Measurements from ENCODE around the gene GNG7. TPM values are rescaled to one million over a fixed set of nuclear protein-coding genes. Genes with fewer than 3 reads are reported as not detected.

The GNG7 gene
- polyA plus RNA-seq, 1 donor (not counting 4 experiments of a cell fraction or from before 2014, with no cell fraction given): 0.01 TPM

DNA sequence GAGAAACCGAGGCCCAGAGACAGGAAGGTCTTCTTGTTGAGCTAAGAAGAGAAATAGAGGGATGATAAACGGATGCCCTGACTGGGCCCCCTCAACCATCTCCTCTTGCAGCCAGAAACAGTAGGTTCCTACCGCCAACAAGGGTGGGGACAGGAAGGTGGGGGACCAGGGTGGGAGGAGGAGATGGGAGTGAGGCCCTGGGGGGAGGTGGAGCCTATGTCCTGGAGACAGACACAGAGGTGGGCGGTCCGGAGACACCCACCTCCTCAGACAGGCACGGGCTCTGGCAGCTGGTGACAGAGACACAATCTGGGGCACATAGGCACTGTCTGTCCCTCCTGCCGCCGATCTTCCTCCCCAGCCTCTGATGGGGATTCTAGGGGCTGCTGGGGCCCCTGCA lies 209.6 kb downstream of the GNG7 start:
- Histone ChIP-seq H3K79me2 (ENCODE audit: control insufficient read depth, insufficient read depth, low read length) (no peaks in the 10 kb centered on the region), H4K20me1 (ENCODE audit: control insufficient read depth, extremely low read depth, insufficient read depth, low read length) (peaks cover 7% of the 10 kb centered on the region), H3K27me3 (ENCODE audit: control insufficient read depth, extremely low read depth, insufficient read depth, low read length) (peaks cover 16% of the 10 kb centered on the region), H3K4me1 (ENCODE audit: control insufficient read depth, extremely low read depth, insufficient read depth, low read length) (peaks cover 45% of the 10 kb centered on the region), H3K27ac (ENCODE audit: control insufficient read depth, insufficient read depth, low read length) (no peak overlapping the region), H3K4me2 (ENCODE audit: control insufficient read depth, extremely low read depth, insufficient read depth, low read depth, low read length) (no peak overlapping the region), H3K4me3 (ENCODE audit: control insufficient read depth in 2 of 3, extremely low read depth in 1 of 3, insufficient read depth in 2 of 3, low read depth in 1 of 3, low read length in 3 of 3) (no peak overlapping the region), H2AFZ (ENCODE audit: control insufficient read depth, low read length) (no peak overlapping the region), H3K9ac (ENCODE audit: control insufficient read depth, extremely low read depth, insufficient read depth, low read length) (no peak overlapping the region), H3K9me3 (ENCODE audit: control insufficient read depth, low read depth, low read length) (no peaks in the 10 kb centered on the region), H3K9me1 (ENCODE audit: control insufficient read depth, extremely low read depth, insufficient read depth, low read length) (no peaks in the 10 kb centered on the region), H3K36me3 (ENCODE audit: control insufficient read depth in 2 of 2, extremely low read depth in 1 of 2, insufficient read depth in 2 of 2, low read length in 2 of 2) (no peaks in the 10 kb centered on the region)
- TF ChIP-seq EZH2 (IDR thresholded peaks at IDR 0.05; ENCODE audit: low read length) (no peak), CTCF (optimal IDR thresholded peaks at IDR 0.05 in 1 of 3, IDR thresholded peaks at IDR 0.05 in 1 of 3, conservative IDR thresholded peaks at IDR 0.05 in 1 of 3; ENCODE audit: extremely low read depth in 1 of 3, insufficient read depth in 2 of 3, low read length in 3 of 3) (no peak)
- no peak for FAIRE-seq
- DNase-seq (ENCODE audit: low read depth, low spot score): no peak
- dilution Hi-C loops (cut with MboI; ENCODE audit: extremely low pct_ligation_motif_present, low sequenced_read_pairs): no loop called here

DNA sequence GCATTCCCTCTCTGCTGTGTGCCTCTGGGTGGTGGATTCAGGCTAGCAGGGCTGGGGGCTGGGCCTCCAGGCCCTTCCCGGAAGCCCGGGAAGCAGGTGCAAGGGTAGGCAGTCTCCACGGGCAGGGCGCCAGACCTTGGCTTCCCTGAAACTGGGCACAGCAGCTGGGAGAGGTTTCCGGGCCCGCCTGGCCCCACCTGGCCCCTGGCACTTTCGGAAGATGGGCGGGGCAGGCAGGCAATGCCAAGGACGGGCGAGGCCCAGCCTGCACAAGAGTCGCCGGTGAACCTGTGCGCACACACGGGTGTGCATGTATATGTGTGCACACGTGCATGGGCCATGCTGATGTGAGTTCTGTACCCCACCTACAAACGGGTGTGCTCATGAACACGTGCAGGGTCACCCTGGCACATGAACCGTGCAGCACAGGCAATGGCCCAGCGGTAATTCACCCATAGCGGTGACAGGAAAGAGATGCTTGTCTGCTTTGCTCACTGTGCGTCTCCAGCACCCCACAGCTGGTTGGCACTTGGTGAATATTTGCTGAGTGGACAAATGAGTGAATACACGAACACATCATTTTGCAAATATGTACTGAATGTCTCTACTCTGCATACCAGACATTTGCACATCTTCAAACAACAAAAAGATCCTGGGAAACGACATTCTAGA lies 211.2 kb downstream of the GNG7 start:
- Histone ChIP-seq H3K4me2 (ENCODE audit: control insufficient read depth, extremely low read depth, insufficient read depth, low read depth, low read length) (peak overlapping the region; percentile 84), H3K36me3 (ENCODE audit: control insufficient read depth in 2 of 2, extremely low read depth in 1 of 2, insufficient read depth in 2 of 2, low read length in 2 of 2) (no peaks in the 10 kb centered on the region), H3K9me3 (ENCODE audit: control insufficient read depth, low read depth, low read length) (no peaks in the 10 kb centered on the region), H3K27ac (ENCODE audit: control insufficient read depth, insufficient read depth, low read length) (peak overlapping the region; percentile 43), H3K9ac (ENCODE audit: control insufficient read depth, extremely low read depth, insufficient read depth, low read length) (peak overlapping the region; percentile 50), H3K4me1 (ENCODE audit: control insufficient read depth, extremely low read depth, insufficient read depth, low read length) (peaks cover 45% of the 10 kb centered on the region), H3K9me1 (ENCODE audit: control insufficient read depth, extremely low read depth, insufficient read depth, low read length) (no peaks in the 10 kb centered on the region), H4K20me1 (ENCODE audit: control insufficient read depth, extremely low read depth, insufficient read depth, low read length) (peaks cover 7% of the 10 kb centered on the region), H2AFZ (ENCODE audit: control insufficient read depth, low read length) (peak overlapping the region; percentile 53), H3K4me3 (ENCODE audit: control insufficient read depth in 2 of 3, extremely low read depth in 1 of 3, insufficient read depth in 2 of 3, low read depth in 1 of 3, low read length in 3 of 3) (peak overlapping the region in 1 of 3 experiments; percentile 42), H3K27me3 (ENCODE audit: control insufficient read depth, extremely low read depth, insufficient read depth, low read length) (peaks cover 16% of the 10 kb centered on the region), H3K79me2 (ENCODE audit: control insufficient read depth, insufficient read depth, low read length) (no peaks in the 10 kb centered on the region)
- DNase-seq (ENCODE audit: low read depth, low spot score): no peak
- TF ChIP-seq EZH2 (IDR thresholded peaks at IDR 0.05; ENCODE audit: low read length): no peak
- TF ChIP-seq CTCF (optimal IDR thresholded peaks at IDR 0.05 in 1 of 3, IDR thresholded peaks at IDR 0.05 in 1 of 3, conservative IDR thresholded peaks at IDR 0.05 in 1 of 3; ENCODE audit: extremely low read depth in 1 of 3, insufficient read depth in 2 of 3, low read length in 3 of 3): no peak
- FAIRE-seq: peak; percentile 97
- dilution Hi-C loops (cut with MboI; ENCODE audit: extremely low pct_ligation_motif_present, low sequenced_read_pairs): no loop called here
